Measurements from ENCODE around the gene ARFGAP1.

DNA sequence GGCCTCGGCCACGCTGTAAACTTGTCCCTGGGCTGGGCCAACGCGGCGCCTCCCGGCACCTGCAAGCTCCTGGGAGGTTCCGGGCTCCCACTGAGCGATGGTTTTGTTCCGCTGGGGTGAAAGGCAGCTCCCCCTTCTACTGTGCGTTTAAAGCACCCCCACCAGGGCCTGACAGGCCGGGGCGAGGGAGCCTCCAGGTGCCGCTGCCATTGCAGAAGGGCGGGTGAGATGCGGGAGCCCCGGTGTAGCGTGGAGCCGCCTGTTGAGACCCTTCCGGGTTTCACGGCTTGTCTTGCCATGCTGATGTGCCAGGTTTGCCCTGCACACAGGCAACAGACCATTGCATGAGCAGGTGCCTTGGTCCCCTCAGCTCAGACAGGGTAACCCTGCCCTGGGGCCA, 23.2 kb downstream of the ARFGAP1 start:
- TF ChIP-seq CBX2 (IDR thresholded peaks at IDR 0.05; ENCODE audit: borderline replicate concordance, low read depth) (no peak), NFE2L2 (conservative IDR thresholded peaks at IDR 0.05; ENCODE audit: low read length) (no peak), RNF2 (IDR thresholded peaks at IDR 0.05; ENCODE audit: borderline replicate concordance, low read depth) (no peak)
- TF ChIP-seq, protein P1, sequence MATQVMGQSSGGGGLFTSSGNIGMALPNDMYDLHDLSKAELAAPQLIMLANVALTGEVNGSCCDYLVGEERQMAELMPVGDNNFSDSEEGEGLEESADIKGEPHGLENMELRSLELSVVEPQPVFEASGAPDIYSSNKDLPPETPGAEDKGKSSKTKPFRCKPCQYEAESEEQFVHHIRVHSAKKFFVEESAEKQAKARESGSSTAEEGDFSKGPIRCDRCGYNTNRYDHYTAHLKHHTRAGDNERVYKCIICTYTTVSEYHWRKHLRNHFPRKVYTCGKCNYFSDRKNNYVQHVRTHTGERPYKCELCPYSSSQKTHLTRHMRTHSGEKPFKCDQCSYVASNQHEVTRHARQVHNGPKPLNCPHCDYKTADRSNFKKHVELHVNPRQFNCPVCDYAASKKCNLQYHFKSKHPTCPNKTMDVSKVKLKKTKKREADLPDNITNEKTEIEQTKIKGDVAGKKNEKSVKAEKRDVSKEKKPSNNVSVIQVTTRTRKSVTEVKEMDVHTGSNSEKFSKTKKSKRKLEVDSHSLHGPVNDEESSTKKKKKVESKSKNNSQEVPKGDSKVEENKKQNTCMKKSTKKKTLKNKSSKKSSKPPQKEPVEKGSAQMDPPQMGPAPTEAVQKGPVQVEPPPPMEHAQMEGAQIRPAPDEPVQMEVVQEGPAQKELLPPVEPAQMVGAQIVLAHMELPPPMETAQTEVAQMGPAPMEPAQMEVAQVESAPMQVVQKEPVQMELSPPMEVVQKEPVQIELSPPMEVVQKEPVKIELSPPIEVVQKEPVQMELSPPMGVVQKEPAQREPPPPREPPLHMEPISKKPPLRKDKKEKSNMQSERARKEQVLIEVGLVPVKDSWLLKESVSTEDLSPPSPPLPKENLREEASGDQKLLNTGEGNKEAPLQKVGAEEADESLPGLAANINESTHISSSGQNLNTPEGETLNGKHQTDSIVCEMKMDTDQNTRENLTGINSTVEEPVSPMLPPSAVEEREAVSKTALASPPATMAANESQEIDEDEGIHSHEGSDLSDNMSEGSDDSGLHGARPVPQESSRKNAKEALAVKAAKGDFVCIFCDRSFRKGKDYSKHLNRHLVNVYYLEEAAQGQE (IDR thresholded peaks at IDR 0.05) = no peak
- TF ChIP-seq, protein P2, sequence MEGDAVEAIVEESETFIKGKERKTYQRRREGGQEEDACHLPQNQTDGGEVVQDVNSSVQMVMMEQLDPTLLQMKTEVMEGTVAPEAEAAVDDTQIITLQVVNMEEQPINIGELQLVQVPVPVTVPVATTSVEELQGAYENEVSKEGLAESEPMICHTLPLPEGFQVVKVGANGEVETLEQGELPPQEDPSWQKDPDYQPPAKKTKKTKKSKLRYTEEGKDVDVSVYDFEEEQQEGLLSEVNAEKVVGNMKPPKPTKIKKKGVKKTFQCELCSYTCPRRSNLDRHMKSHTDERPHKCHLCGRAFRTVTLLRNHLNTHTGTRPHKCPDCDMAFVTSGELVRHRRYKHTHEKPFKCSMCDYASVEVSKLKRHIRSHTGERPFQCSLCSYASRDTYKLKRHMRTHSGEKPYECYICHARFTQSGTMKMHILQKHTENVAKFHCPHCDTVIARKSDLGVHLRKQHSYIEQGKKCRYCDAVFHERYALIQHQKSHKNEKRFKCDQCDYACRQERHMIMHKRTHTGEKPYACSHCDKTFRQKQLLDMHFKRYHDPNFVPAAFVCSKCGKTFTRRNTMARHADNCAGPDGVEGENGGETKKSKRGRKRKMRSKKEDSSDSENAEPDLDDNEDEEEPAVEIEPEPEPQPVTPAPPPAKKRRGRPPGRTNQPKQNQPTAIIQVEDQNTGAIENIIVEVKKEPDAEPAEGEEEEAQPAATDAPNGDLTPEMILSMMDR (IDR thresholded peaks at IDR 0.05) = no peak
- TF ChIP-seq, protein P3, sequence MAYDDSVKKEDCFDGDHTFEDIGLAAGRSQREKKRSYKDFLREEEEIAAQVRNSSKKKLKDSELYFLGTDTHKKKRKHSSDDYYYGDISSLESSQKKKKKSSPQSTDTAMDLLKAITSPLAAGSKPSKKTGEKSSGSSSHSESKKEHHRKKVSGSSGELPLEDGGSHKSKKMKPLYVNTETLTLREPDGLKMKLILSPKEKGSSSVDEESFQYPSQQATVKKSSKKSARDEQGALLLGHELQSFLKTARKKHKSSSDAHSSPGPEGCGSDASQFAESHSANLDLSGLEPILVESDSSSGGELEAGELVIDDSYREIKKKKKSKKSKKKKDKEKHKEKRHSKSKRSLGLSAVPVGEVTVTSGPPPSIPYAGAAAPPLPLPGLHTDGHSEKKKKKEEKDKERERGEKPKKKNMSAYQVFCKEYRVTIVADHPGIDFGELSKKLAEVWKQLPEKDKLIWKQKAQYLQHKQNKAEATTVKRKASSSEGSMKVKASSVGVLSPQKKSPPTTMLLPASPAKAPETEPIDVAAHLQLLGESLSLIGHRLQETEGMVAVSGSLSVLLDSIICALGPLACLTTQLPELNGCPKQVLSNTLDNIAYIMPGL (CRISPR knock-in tag; IDR thresholded peaks at IDR 0.05; ENCODE audit: borderline replicate concordance) = no peak
